ENCODE data around the gene PAX5. TPM values are rescaled to one million over a fixed set of nuclear protein-coding genes. Genes with fewer than 3 reads are reported as not detected.
A peak's percentile ranks its signal among the peaks of the same experiment; 100 is the strongest.

Gene PAX5
- total RNA-seq, 1 experiment from 2014 or later = 0.39 TPM

- no peak overlapping the region for H3K9ac ChIP-seq (ENCODE audit: extremely low read depth, insufficient read length, low read length)
Observed at GRCh38 chr9:36933676-36934215, 100.3 kb downstream of the PAX5 start.

More at GRCh38 chr9:36933676-36934215, 100.3 kb downstream of the PAX5 start:
- Histone ChIP-seq H2BK20ac (ENCODE audit: low read depth, low read length, poor library complexity, severe bottlenecking) (no peak overlapping the region), H3K9me3 (ENCODE audit: control insufficient read depth, low read depth, low read length) (no peaks in the 10 kb centered on the region), H3T11ph (ENCODE audit: low read length) (no peak overlapping the region), H4K8ac (replicated peaks; ENCODE audit: insufficient read length, low read depth, low read length) (no peak overlapping the region), H3K4me1 (ENCODE audit: insufficient read depth, low read length) (peaks cover 3% of the 10 kb centered on the region; the same call in 1 of the 2 replicates), H3K4ac (ENCODE audit: low read depth, low read length) (no peak overlapping the region), H2BK5ac (ENCODE audit: insufficient read length, low read length) (no peak overlapping the region), H4K5ac (ENCODE audit: insufficient read length, low read depth, low read length) (no peak overlapping the region), H2BK120ac (ENCODE audit: low read depth, low read length, poor library complexity, severe bottlenecking) (no peak overlapping the region), H4K91ac (ENCODE audit: insufficient read length, low read depth, low read length) (no peak overlapping the region), H4K20me1 (ENCODE audit: control insufficient read depth, insufficient read depth, insufficient read length) (no peaks in the 10 kb centered on the region), H2AFZ (ENCODE audit: low read length) (no peak overlapping the region), H2AK5ac (ENCODE audit: insufficient read length, low read length) (no peak overlapping the region), H3K79me1 (ENCODE audit: insufficient read depth, low read depth, low read length, poor library complexity, severe bottlenecking) (no peaks in the 10 kb centered on the region), H3K18ac (ENCODE audit: insufficient read length, low read depth, low read length) (no peak overlapping the region), H3K27me3 (ENCODE audit: insufficient read depth, low read length) (no peaks in the 10 kb centered on the region), H3K4me2 (ENCODE audit: insufficient read depth, insufficient read length, low read length) (no peak overlapping the region), H3K23ac (ENCODE audit: insufficient read length, low read depth, low read length) (no peak overlapping the region), H3K14ac (ENCODE audit: insufficient read depth, low read length) (no peak overlapping the region), H3K56ac (ENCODE audit: insufficient read length, low read depth, low read length) (no peak overlapping the region), H3K27ac (ENCODE audit: insufficient read length, low read depth, low read length) (no peak overlapping the region), H3K23me2 (ENCODE audit: insufficient read length, low read depth, low read length, poor library complexity, severe bottlenecking) (no peaks in the 10 kb centered on the region), H2BK15ac (ENCODE audit: low read depth, low read length) (no peak overlapping the region), H3K79me2 (ENCODE audit: insufficient read depth, low read length) (no peaks in the 10 kb centered on the region), H2BK12ac (ENCODE audit: insufficient read length, low read depth, low read length) (no peak overlapping the region)
- no peak for DNase-seq
- H3K36me3 Mint-ChIP-seq (ENCODE audit: insufficient read depth in 1 of 3, low read depth in 3 of 3) = peaks cover 0 to 3% (median 0%) of the 10 kb centered on the region in 3 experiments; a peak in 1 of 7 replicates
- WGBS (ENCODE audit: extremely low coverage, insufficient read length, low lambda C conversion rate) = no CpG with 5 or more reads among the region's 6 CpGs
- peaks cover 3 to 8% of the 10 kb centered on the region in 2 experiments; a peak in 2 of 5 replicates for H3K9me3 Mint-ChIP-seq
- 0 out of 7 replicates have a peak overlapping the region, but pooled peaks of 1 of the 3 experiments have one; percentile 57 for H3K27ac Mint-ChIP-seq
- TF ChIP-seq CTCF (conservative IDR thresholded peaks at IDR 0.05) = no peak
- H3K4me1 Mint-ChIP-seq = peaks cover 15 to 22% of the 10 kb centered on the region in 2 experiments
- no peak overlapping the region for H3K4me3 Mint-ChIP-seq
- H3K27me3 Mint-ChIP-seq (ENCODE audit: low read depth) = peaks cover 11% of the 10 kb centered on the region
